LNCaP clone FGC (cell line): Measurements from ENCODE around the gene AIFM2.
A peak's percentile ranks its signal among the peaks of the same experiment; 100 is the strongest.

Experiments used
- DNase-seq: peaks from one replicate; pipeline ENCODE4 v3.0.0-alpha.2; 2011; ENCODE audit warnings: low read depth
- H3K4me3 ChIP-seq: 2 replicates; pipeline ENCODE4 v1.5.1; 2011; ENCODE audit warnings: mild to moderate bottlenecking, low read depth, low read length, control low read depth
- TF ChIP-seq, protein P1 (sequence below): IDR thresholded peaks from 2 replicates; pipeline ENCODE4 v1.5.1; 2012; ENCODE audit warnings: mild to moderate bottlenecking; ENCODE audit not compliant: control insufficient read depth, insufficient read depth; ENCODE audit errors: extremely low read depth

The AIFM2 gene

GRCh38 chr10:70115948-70116682, 16.5 kb downstream of the AIFM2 start:
- H3K4me3 ChIP-seq = no peak overlapping the region
- TF ChIP-seq, protein P1, sequence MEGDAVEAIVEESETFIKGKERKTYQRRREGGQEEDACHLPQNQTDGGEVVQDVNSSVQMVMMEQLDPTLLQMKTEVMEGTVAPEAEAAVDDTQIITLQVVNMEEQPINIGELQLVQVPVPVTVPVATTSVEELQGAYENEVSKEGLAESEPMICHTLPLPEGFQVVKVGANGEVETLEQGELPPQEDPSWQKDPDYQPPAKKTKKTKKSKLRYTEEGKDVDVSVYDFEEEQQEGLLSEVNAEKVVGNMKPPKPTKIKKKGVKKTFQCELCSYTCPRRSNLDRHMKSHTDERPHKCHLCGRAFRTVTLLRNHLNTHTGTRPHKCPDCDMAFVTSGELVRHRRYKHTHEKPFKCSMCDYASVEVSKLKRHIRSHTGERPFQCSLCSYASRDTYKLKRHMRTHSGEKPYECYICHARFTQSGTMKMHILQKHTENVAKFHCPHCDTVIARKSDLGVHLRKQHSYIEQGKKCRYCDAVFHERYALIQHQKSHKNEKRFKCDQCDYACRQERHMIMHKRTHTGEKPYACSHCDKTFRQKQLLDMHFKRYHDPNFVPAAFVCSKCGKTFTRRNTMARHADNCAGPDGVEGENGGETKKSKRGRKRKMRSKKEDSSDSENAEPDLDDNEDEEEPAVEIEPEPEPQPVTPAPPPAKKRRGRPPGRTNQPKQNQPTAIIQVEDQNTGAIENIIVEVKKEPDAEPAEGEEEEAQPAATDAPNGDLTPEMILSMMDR = peak; percentile 84
- DNase-seq = no peak

DNA sequence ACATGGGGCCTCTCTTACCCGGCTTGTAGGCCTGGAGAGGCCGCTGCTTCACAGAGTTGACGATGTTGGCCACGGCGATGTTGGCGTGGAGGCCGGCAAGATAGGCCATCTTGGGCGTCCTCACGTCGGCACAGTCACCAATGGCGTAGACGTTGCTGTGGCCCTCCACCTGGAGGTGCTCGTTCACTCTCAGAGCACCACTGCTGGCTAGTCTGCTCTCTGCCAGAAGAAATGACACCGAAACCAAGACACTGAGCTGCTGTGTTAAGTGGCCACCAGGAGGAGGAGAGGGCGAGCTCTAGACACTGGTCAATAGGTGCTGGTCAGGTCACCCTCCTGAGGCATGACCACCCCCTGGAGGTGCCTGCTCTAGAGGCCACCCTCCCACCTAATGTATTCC, 17.7 kb downstream of the AIFM2 start:
- no peak for DNase-seq
- TF ChIP-seq, protein P1 = no peak

GRCh38 chr10:70112071-70112470, 20.6 kb downstream of the AIFM2 start:
- TF ChIP-seq, protein P1 = no peak
- DNase-seq = no peak
- no peak overlapping the region for H3K4me3 ChIP-seq

More for the DNA sequence above, 17.7 kb downstream of the AIFM2 start:
- no peak overlapping the region for H3K4me3 ChIP-seq

GRCh38 chr10:70111496-70111895, 21.1 kb downstream of the AIFM2 start:
- H3K4me3 ChIP-seq = no peak overlapping the region
- TF ChIP-seq, protein P1 = no peak
- no peak for DNase-seq

- TF ChIP-seq, protein P1 = no peak
- no peak for DNase-seq
- H3K4me3 ChIP-seq = no peak overlapping the region
These were observed 23.4 kb downstream of the AIFM2 start for GRCh38 chr10:70109064-70109729.

DNA sequence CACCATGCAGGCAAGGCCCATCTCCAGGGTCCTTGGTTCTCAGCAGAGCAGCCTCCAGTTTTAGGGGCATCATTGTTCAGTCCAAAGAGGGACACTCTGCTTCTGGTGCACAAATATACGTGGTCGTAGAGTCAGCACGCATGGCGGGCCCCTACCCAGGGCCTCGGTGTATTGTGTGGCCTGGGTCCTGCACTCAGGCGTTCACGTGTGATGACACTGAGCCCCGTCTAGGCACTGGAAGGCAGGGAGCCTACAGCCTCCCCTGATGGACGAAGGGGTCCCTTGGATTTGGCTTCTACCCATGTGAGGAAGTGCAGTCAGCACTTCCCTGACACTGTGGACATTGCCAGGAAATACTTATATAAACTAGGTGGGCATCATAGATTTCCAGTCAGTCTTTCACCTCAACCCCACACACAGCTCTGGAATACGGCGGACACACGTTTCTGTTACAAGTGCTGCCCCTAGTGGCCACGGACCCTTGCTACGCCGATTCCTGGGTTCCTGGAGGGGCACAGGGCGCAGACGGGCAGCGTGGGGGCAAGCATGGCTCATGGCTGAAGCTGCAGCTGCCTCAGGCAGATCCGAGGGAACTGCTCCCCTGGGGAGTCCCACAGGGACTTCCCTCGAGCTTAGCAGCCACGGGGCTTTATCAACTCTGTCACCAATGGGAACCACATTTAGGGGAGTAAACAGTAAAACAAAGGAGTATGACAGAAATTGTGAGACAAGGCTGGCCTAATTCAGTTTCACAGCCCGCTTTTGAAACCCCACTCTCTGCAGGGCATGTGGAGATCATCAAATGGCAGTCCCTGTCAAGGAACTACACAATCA, 25.4 kb downstream of the AIFM2 start:
- DNase-seq = no peak
- TF ChIP-seq, protein P1 = peak; percentile 35
- H3K4me3 ChIP-seq = no peak overlapping the region
